ENCODE measurements around the gene CDKN2D.
"Not testable (repeated sequence)": the region's sequence is repeated elsewhere in the genome, so short reads cannot be mapped to it uniquely, and the experiment has no call there.

The CDKN2D gene

DNA sequence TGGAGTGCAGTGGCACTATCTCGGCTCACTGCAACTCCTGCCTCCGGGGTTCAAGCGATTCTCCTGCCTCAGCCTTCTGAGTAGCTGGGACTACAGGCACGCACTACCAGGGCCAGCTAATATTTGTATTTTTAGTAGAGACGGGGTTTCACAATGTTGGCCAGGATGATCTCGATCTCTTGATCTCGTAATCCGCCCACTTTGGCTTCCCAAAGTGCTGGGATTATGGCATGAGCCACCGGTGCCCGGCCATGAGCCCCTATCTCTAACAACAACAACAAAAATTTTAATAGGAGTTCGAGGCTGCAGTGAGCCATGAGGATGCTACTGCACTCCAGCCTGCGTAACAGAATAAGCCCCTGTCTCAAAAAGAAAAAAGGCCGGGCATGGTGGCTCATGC, 13.3 kb upstream of the CDKN2D start:
- H3K4me3 ChIP-seq (ENCODE audit: low read depth, low read length), result no peak overlapping the region

DNA sequence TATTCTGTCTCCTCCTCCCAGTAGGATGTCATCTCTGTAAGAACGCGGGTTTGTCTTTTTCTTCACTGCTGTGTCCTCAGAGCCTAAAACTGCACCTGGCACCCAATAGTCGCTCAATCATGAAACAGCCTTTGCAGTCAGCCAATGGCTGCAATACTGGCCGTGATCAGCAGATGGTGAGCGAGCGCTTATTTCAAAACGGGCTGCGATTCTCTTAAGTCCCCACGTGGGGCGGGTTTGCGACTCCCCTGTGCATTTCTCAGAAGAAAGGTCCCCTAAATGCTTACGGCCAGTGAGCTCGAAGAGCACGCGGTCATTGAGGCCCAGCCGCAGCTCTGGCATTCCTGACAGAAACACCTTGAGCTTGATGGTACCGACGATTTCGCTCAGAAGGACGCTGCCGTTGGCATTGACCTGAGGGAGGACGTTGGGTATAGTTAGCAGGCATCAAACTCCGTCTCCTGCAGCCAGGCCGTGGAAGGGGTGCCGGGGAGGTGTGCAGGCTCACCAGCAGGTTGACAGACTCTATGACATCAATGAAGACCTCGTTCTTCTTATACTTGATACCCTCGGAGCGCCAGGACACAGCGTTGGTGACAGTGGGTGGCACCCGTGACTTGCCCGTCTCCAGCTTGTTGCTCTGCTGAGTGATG, 12.3 kb upstream of the CDKN2D start:
- H3K4me3 ChIP-seq (ENCODE audit: low read depth, low read length), result no peak overlapping the region

DNA sequence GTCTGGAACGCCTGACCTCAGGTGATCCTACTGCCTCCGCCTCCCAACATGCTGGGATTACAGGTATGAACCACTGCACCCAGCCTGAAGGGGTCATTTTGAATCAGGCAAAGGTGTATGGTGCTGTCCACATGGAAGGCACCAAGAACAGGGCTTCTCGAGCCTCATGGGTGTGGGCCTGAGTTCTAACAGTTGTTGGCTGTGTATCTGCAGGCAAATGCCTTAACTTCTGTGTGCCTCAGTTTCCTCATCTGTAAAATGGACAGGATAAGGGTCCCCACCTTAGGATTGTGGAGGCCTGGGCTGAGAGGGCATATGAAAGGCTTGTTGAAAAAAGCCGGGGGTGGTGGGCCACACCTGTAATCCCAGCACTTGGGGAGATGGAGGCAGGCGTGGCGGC, 9.2 kb upstream of the CDKN2D start:
- no peak overlapping the region for H3K4me3 ChIP-seq (ENCODE audit: low read depth, low read length)

DNA sequence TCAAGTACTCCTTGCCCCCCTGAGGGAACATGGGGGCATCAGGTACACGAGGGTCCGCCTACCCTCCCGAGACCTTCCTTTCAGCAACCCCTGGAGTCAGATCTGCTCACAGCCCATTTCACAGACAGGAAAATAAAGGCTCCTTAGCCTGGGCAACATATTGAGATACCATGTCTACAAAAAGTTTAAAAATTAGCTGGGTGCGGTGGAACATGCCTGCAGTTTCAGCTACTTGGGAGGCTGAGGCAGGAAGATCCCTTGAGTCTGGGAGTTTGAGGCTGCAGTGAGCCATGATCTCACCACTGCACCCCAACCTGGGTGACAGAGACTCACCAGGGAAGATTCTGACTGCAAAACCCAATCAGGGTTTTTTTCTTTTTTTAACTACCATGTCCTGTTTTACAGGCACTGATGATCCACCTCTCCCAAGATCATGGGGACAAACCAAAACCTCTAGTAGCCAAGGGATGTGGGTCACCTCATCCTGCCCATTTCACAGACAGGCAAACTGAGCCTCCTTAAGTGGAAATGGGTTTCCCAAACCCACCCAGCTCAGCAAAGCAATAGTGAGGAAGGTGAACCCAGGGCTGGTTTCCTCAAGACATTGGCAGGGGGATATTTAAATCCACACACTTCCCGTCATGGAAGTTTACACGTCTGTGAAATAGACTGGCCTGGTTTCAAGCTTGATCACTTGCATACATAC, 6.4 kb upstream of the CDKN2D start:
- no peak overlapping the region for H3K4me3 ChIP-seq (ENCODE audit: low read depth, low read length)

DNA sequence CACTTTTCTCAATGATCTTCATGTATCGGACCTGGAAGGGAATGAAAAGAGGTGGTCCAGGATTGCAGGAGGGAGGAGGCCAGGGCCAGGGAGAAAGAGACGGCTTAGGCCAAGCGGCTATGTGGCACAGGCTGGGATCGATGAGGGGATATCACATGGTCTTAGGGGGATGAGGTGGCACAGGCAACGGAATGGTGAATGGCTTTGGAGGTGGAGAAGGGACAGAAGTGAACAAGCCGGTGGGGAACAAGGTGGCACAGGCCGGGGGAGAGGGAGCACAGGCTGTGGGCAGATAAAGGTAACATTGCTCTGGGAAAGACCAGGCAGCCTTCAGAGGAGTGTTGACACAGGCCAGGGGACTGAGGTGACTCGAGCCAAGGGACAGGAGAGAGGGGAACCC, 5.7 kb upstream of the CDKN2D start:
- no peak overlapping the region for H3K4me3 ChIP-seq (ENCODE audit: low read depth, low read length)

DNA sequence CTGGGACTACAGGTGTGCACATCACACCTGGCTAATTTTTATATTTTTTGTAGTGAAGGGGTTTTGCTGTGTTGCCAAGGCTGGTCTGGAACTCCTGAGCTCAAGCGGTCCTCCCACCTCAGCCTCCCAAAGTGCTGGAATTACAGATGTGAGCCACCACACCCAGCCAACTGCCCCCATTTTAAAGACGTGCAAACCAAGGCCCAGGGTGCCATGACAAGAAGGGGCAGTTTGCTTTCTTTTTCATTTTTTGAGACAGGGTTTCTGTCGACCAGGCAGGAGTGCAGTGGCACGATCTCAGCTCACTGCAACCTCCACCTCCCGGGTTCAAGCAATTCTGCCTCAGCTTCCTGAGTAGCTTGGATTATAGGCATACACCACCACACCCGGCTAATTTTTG, 5.0 kb upstream of the CDKN2D start:
- not testable (repeated sequence) for H3K4me3 ChIP-seq (ENCODE audit: low read depth, low read length)

DNA sequence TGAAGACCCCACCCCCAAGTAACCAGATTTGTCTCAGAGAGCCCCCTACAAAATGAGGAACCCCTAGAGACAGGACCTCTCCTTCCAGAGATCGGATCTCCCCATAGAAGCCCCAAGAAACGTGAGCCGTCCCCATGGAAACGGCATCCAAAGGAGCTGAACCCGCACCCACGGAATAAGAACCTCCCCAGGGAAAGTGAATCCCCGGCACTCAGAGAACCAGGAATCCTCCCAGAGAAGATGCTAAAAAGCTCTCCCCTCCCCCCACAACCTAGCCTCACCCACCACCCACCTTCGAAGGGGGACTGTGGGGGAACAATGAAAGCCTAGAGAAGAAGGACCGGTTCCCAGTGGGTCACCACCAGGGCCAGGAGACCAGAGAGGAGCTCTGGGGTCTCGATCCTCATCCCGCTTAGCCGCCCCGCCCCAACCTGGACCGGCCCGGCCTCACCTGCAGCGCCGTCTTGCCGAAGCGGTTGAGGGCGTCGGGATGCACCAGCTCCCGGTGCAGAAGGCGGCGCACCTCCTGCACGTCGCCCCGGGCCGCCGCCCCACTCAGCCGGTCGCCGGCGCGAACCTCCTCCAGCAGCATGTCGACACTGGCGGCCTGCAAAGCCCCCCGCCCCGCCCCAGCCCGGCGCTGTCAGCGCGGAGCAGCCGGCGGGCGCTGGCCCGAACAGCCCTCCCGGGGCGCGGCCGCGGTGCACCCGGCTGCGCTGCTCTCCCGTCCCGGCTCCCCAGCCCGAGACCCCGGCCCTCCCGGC, 535 bp downstream of the CDKN2D start:
- H3K4me3 ChIP-seq (ENCODE audit: low read depth, low read length), result peak overlapping the region; percentile 60

DNA sequence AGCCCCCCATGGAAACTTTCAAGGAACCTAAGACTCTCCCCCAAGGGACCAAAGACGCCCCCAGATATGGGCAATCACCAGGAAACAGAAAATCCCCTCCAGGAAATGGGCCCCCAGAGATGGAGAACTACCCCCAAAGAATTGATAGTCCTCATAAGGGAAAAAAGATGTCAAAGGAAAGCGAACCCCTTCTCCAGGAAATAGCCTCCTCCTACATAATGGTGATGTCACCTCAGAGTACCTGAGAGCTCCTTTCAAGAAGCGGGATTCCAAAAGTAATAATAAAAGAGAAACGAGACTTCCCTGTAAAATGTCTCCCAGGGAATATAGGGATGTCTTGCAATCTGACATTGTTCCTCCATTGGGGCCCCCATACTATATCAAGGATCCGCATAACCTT, 1.1 kb downstream of the CDKN2D start:
- H3K4me3 ChIP-seq (ENCODE audit: low read depth, low read length), result peak overlapping the region; percentile 60

DNA sequence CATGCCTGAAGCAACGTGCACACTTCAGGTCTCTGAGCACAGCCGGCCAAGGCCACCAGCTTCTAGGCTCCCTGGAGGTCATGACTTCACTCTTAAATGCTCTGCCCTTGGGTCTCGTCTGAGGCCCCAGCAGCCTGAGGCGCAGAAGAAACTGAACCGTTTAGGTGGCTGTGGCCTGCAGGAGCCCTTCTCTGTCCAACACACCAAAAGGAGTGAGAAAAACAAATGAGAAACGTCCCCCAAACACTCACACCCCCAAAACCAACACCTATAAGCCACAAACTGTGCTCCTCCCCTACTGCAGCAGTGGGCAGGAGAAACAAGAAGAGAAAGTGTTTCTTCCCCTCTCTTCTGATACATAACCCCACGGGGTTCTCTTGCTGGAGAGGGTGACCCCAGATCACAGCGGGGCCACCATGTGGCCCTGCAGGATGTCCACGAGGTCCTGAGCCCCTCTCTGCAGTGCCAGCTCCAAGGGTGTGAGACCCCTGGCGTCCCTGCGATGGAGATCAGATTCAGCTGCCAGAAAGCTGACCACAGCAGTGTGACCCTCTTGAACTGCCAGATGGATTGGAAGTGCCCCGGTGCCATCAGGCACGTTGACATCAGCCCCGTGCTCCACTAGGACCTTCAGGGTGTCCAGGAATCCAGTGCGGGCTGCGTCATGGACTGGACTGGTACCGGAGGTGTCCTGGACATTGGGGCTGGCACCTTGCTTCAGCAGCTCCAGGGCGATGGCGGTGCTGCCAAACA, 1.9 kb downstream of the CDKN2D start:
- no peak overlapping the region for H3K4me3 ChIP-seq (ENCODE audit: low read depth, low read length)

DNA sequence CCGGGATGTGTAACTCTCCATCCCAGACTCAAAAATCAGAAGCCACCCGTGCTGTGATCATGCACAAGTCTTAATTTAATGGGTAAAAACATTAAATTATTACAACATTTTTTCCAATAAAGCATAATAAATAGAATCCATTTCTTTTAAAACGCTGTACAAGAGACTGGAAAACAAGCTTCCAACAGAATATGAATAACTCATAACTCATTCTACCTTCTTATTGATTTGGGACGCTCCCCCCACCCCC, 2.4 kb downstream of the CDKN2D start:
- H3K4me3 ChIP-seq (ENCODE audit: low read depth, low read length), result peak overlapping the region; percentile 27

DNA sequence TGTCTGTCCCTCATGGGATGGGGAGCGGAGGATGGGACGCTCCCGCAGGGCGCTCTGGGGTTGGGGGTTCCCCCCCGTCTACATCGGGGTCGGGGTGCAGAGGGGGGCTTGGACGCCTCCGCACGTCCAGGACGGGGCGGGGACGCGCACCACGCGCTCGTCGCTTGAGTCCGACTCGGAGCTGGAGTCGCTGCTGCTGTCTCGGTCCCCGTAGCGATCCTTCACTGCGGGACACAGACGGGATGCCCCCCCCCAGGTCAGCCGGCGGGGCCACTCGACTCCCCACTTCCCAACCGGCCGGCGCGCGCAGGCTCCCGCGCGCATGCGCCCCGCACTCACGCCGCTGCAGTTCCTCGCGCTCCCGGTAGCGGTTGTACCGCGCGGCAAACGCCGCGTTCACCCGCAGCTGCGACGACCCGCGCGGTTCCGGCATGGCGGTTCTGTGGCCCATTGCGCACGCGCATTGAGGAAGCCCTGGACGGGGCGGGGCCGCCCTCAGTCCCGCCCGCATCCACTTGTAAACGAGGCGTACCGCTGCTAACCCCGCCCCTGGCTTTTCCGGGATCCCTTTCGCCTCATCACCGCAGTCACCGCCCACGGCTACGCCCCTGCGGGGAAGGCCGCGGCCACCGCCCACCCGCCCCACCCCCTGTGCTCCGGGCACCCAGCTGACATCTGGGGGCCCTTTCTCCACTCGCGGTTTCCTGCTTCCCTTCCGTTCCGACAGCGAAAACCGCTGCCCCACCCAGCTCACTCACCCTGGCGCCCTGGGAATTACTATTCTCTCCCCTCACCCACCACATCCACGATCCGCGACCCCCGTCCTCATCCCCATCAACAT, 3.0 kb downstream of the CDKN2D start, which contains the start of gene KRI1:
Gene KRI1 (minus strand): TSS at position 444 of the 841 bp plus-strand sequence. CDS start 11 bp downstream, at position 433.
- peak within 1 kb of the TSS; percentile 77 for H3K4me3 ChIP-seq (ENCODE audit: low read depth, low read length)

DNA sequence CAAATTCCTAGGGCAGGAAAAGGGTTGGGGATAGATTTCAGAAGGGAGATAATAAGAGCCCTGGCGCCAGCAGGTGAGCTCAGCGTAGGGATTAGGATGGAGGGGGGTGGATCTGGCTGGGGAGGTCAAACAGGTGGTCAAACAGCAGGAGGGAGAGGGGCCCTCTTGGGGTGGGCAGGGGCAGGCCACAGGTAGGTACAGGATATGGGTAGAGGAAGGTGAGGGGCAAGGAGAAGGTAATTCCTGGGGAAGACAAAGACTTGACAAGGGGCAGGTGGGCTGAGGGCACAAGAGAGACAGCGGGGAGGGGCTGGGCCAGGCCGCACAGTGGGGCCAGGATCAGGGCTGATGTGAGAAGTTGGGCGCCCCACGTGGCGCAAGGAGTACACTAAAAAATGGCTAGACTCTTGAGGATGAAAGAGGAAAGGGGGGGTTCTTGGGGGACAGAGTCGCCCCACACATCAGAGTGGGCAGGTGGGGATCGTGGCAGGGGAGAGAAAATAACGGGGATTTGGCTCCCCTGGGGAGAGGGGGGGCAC, 3.7 kb downstream of the CDKN2D start:
- H3K4me3 ChIP-seq (ENCODE audit: low read depth, low read length), result peak overlapping the region; percentile 77

DNA sequence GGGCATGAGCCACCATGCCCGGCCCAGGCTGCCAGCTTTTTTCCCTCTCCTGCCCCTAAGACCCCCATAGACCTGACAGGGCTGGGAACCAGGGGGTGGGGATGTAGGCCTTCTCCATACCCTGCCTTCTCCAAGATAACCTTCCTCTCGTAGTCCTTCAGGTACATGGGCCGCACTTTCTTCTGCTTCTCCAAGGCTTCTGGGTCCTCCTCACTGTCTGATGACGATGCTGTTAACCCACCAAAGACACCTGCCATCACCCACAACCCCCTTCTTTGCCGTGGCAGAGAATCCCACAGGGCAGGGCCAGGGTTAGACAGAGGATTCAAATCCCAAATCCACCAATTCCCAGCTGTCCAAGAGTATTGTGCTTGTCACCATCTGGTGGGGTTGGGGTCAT, 6.2 kb downstream of the CDKN2D start:
- no peak overlapping the region for H3K4me3 ChIP-seq (ENCODE audit: low read depth, low read length)

DNA sequence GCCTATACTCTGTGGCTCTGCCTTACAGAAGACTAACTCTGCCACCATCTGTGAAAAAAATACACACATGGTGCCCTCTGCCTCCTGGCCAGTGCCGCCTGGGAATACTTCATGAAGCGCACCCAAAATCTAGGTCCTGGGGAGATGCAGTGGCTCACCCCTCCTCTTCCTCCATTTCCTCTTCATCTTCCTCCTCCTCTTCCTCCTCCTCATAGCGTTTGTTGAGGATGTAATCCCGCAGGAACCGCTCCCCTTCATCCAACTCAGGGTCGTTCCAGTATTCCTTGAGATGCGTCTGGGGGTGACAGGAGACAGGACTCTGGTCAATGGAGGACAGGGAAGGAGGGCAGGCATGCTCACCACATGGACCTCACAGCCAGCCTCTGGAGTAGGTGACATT, 8.6 kb downstream of the CDKN2D start:
- no peak overlapping the region for H3K4me3 ChIP-seq (ENCODE audit: low read depth, low read length)

DNA sequence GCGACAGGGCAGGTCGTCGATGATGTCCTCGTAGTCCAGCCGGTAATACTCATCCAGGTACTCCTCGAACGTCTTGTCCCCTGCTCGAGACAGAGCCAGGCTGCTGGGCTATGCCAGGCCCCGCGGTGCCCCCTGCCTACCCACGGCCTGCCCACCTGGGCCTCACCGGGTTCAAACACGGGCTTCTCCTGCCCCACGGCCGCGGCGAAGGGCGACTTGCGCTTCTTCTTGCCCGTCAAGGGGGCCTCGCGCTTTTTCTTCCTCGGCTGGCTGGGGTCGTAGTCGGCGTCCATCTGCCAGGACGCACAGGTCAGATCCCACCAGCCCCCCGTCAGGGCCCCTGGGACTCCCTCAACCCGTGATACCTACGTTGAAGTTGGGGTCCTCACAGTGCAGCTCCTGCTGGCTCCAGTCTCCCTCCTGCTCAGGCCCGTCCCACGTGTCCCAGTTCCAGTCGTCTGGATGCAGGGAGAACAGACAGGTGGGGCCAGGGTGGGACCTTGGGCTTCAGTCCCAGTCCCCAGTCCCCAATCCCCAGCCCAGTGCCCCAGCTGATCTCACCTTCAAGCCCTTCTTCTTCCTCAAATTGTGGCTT, 11.1 kb downstream of the CDKN2D start:
- no peak overlapping the region for H3K4me3 ChIP-seq (ENCODE audit: low read depth, low read length)

DNA sequence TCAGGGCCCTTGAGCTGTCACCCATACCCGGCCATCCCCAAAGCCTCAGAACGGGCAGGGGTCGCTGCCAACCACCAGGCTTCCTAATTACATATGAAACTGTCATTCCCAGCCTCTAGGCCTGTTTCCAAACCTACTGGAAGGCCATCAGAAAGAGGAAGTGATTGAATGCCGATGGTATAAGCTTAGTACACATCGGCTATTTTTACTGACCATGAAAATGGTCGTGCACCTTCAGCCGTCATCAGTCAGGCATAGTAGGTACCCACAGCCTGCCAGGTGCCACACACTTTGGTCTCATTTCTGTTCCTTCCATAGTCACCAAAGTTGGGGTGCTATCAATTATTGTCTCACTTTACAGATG, 13.2 kb downstream of the CDKN2D start:
- H3K4me3 ChIP-seq (ENCODE audit: low read depth, low read length), result no peak overlapping the region

DNA sequence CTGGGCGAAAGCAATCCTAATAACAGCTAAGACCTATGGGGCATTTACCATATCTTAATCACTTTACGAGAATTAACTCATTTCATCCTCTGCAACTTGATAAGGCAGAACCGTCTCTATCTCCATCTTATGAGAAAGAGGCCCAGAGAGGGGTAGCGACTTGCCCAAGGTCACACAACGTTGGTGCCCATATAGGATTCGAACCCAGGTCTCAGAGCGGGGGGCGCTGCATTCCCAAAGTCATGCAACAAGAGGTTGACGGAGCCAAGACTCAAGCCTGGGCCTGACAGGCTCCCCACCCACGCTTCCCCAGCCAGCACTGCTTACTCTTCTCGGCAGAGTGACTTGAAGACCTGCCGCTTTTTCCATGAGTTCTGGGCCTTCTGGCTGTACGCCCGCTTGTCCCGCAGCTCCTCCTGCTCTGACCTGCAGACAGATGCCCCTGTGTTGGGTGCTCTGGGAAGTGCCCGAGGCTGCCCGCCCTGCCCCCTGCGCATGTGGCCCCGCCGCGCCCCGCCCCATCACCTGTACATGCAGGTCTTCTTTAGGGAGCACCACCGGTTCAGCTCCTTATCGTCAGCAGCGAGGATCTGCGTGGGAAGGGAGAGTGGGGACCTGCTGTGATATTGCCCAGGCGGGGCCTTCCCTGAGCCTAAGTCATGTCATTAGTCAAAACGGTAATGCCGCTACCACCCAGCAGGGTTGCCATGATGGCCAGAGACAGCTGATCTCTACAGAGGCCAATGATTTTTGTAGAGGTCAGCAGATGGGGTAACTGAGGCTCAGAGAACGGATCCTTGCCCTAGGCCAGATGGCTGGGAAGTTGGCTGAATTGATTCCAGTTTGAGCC, 13.8 kb downstream of the CDKN2D start:
- no peak overlapping the region for H3K4me3 ChIP-seq (ENCODE audit: low read depth, low read length)

DNA sequence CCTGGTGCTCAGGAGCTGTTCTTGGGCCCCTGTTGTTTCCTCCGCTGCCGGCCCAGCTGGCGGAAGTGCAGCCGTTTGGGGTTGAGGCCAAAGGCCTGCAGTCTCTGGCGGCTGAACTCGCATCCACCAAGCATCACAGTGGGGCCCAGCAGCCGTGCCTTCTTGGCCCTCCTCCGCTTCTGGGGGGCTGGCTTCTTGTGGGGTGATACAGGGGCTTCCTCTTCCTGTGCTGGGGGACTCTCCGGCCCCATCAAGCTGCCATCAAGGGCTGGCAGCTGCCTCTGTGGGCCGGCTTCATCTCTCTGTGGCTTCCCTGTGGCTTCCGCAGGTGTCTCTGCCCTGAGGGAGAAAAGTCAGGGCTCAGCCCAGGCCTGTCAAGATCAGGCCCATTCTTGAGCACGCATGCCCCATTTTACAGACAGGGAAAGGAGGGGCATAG, 14.8 kb downstream of the CDKN2D start:
- H3K4me3 ChIP-seq (ENCODE audit: low read depth, low read length), result no peak overlapping the region

DNA sequence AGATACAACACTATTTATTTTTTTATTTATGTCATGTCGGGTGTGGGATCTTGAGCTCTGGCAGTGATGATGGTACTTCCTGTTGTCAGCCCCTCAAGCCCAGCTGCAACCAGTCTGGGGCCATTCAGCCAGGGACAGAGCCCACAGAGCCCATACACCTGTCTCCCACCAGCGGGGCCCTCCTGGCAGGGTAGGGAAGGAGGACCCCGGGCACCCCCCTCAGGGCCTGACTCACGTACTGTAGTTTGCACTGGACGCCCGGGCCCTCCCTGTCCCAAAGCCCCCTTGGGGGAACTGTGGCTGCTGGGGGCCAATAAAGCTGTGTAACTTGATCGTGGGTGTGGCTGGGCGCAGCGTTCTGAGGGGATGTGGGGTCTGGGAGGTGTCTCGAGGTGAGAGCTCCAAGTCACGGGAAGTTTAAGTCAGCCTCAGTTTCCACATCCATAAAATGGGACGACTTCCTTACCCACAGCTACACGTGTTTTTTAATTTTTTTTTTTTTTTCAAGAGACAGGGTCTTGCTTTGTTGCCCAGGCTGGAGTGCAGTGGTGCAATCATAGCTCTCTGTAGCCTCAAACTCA, 15.6 kb downstream of the CDKN2D start:
- no peak overlapping the region for H3K4me3 ChIP-seq (ENCODE audit: low read depth, low read length)

Measured in iPS-11a (cell line).